ENCODE data around the gene EIF3B.
A peak's percentile ranks its signal among the peaks of the same experiment; 100 is the strongest.
"Not testable (repeated sequence)": the region's sequence is repeated elsewhere in the genome, so short reads cannot be mapped to it uniquely, and the experiment has no call there.

Gene EIF3B

GRCh38 chr7:2403718-2404648 lies 49.4 kb downstream of the EIF3B start:
- DNase-seq: no peak

GRCh38 chr7:2404714-2405119 lies 50.1 kb downstream of the EIF3B start:
- no peak for DNase-seq

GRCh38 chr7:2405201-2405600 lies 50.6 kb downstream of the EIF3B start:
- no peak for DNase-seq

- DNase-seq: no peak
These were observed 51.1 kb downstream of the EIF3B start for GRCh38 chr7:2405601-2406345.

GRCh38 chr7:2409745-2410414 lies 55.3 kb downstream of the EIF3B start:
- DNase-seq: no peak

GRCh38 chr7:2411049-2411448 lies 56.4 kb downstream of the EIF3B start:
- no peak for DNase-seq

- DNase-seq: peak; percentile 56
These were observed 57.4 kb downstream of the EIF3B start for GRCh38 chr7:2411815-2412586.

GRCh38 chr7:2412587-2413201 lies 58.1 kb downstream of the EIF3B start:
- DNase-seq: no peak

GRCh38 chr7:2416063-2416462 lies 61.4 kb downstream of the EIF3B start:
- no peak for DNase-seq

GRCh38 chr7:2416650-2417049 lies 62.0 kb downstream of the EIF3B start:
- DNase-seq: no peak

- DNase-seq: not testable (repeated sequence)
These were observed 62.6 kb downstream of the EIF3B start for GRCh38 chr7:2417178-2417577.

GRCh38 chr7:2417981-2418481 lies 63.4 kb downstream of the EIF3B start:
- no peak for DNase-seq

- no peak for DNase-seq
These were observed 65.7 kb downstream of the EIF3B start for GRCh38 chr7:2420216-2420933.

- no peak for DNase-seq
These were observed 67.3 kb downstream of the EIF3B start for GRCh38 chr7:2421943-2422310.

GRCh38 chr7:2425749-2426148 lies 71.1 kb downstream of the EIF3B start:
- DNase-seq: no peak
